Measurements from ENCODE around the gene TAF4B.

DNA sequence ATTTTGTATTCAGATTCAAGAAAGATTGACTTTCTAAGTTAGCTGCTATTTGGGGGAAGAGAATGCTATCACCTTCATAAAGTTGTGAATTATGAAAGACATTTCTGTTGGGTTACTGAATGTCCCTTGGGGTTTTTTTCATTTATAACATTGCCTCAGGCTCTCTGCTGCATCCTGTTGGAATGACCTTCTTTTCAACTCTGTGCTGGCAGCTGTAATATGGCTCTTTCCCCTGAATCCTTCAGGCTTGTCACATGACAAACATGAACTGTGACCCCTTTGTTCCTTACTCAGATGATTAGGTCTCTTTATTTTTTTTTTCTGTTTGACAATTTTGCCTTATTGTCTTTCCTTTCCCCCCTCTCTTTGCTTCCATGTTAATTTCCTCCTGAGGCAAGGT is 159.8 kb downstream of the TAF4B start:
- TF ChIP-seq, protein P1, sequence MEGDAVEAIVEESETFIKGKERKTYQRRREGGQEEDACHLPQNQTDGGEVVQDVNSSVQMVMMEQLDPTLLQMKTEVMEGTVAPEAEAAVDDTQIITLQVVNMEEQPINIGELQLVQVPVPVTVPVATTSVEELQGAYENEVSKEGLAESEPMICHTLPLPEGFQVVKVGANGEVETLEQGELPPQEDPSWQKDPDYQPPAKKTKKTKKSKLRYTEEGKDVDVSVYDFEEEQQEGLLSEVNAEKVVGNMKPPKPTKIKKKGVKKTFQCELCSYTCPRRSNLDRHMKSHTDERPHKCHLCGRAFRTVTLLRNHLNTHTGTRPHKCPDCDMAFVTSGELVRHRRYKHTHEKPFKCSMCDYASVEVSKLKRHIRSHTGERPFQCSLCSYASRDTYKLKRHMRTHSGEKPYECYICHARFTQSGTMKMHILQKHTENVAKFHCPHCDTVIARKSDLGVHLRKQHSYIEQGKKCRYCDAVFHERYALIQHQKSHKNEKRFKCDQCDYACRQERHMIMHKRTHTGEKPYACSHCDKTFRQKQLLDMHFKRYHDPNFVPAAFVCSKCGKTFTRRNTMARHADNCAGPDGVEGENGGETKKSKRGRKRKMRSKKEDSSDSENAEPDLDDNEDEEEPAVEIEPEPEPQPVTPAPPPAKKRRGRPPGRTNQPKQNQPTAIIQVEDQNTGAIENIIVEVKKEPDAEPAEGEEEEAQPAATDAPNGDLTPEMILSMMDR (conservative IDR thresholded peaks at IDR 0.05; ENCODE audit: low read depth, low read length): no peak
- TF ChIP-seq EZH2 (IDR thresholded peaks at IDR 0.05; ENCODE audit: low read length, unreplicated experiment): no peak

Measured in PC-3 (cell line).